B cell (primary cell): ENCODE measurements around the gene EXD3. TPM values are rescaled to one million over a fixed set of nuclear protein-coding genes. Genes with fewer than 3 reads are reported as not detected.

ENCODE experiments used
- ATAC-seq: fragments of 200-7000 bp; cut with Tn5 transposase; one replicate; pipeline ENCODE4 v1.10.0; 2021; ENCODE audit warnings: low read depth, mild to moderate bottlenecking, moderate number of reproducible peaks, moderate library complexity
- CTCF ChIA-PET: fragments of 350-600 bp; sonication (Branson Sonifier 250); formaldehyde crosslinking; loops from one replicate; lab custom pipeline; 2021; ENCODE audit warnings: antibody characterized with exemption, inconsistent platforms; lab: Charles Lee
- POLR2A ChIA-PET: fragments of 350-600 bp; sonication (Branson Sonifier 250); formaldehyde crosslinking; loops from one replicate; lab custom pipeline; 2021; ENCODE audit warnings: antibody characterized with exemption; lab: Charles Lee
- DNase-seq: peaks from one replicate; pipeline ENCODE4 v3.0.0; 2013
- H2AFZ ChIP-seq: 2 replicates; pipeline ENCODE4 v1.6.1; 2012; ENCODE audit warnings: mild to moderate bottlenecking, low read depth, low read length; ENCODE audit not compliant: insufficient read depth, poor library complexity, severe bottlenecking
- H3K27ac ChIP-seq, 2 donors: 1 replicate in 1 of 2; 2 replicates in 1 of 2; pipeline ENCODE4 v1.5.1; 2012 to 2013; ENCODE audit warnings: low read length in 2 of 2, mild to moderate bottlenecking in 2 of 2, moderate library complexity in 1 of 2
- H3K27me3 ChIP-seq, 4 experiments: fragments of 200-600 bp in 1 of 4; sonication (generic) in 1 of 4; replicated peaks in 1 of 4; 1 replicate in 2 of 4; 2 replicates in 2 of 4; pipeline versions ENCODE4 v1.6.1 to v1.7.0; 2013 to 2016; ENCODE audit warnings: low read length in 3 of 4, mild to moderate bottlenecking in 2 of 4, mixed read lengths in 1 of 4, moderate library complexity in 1 of 4; ENCODE audit not compliant: insufficient read depth in 4 of 4, control insufficient read depth in 3 of 4; ENCODE audit errors: control extremely low read depth in 1 of 4
- H3K36me3 ChIP-seq, 2 experiments: replicated peaks in 1 of 2; 1 replicate in 1 of 2; 2 replicates in 1 of 2; pipeline versions ENCODE4 v1.6.1 to v1.7.1; 2013; ENCODE audit warnings: low read length in 1 of 2; ENCODE audit not compliant: insufficient read depth in 2 of 2, control insufficient read depth in 1 of 2; ENCODE audit errors: control extremely low read depth in 1 of 2, extremely low read depth in 1 of 2
- H3K4me1 ChIP-seq, 2 donors: fragments of 200-600 bp in 1 of 2; sonication (generic) in 1 of 2; 1 replicate in 1 of 2; 2 replicates in 1 of 2; pipeline versions ENCODE4 v1.5.1 to v1.6.1; 2013 to 2017; ENCODE audit warnings: low read length in 2 of 2; ENCODE audit not compliant: control insufficient read depth in 2 of 2, insufficient read depth in 2 of 2
- H3K4me2 ChIP-seq: replicated peaks from 2 replicates; pipeline ENCODE3; 2012; ENCODE audit warnings: mild to moderate bottlenecking, low read depth, low read length; ENCODE audit not compliant: poor library complexity, severe bottlenecking
- H3K4me3 ChIP-seq, 5 experiments: fragments of 200-600 bp in 1 of 5; sonication (generic) in 1 of 5; 1 replicate in 3 of 5; 2 replicates in 2 of 5; pipeline versions ENCODE4 v1.5.1 to v1.7.0; 2011 to 2016; ENCODE audit warnings: low read length in 4 of 5, mild to moderate bottlenecking in 4 of 5, low read depth in 2 of 5, control low read depth in 1 of 5, moderate library complexity in 1 of 5; ENCODE audit not compliant: insufficient read depth in 1 of 5; ENCODE audit errors: control extremely low read depth in 1 of 5, extremely low read depth in 1 of 5
- H3K79me2 ChIP-seq: fragments of 200-600 bp; sonication (generic); one replicate; pipeline ENCODE4 v1.6.0; 2016; ENCODE audit warnings: low read length; ENCODE audit not compliant: control insufficient read depth, insufficient read depth
- H3K9ac ChIP-seq: fragments of 200-600 bp; sonication (generic); 2 replicates; pipeline ENCODE4 v1.6.1; 2017; ENCODE audit warnings: mild to moderate bottlenecking, low read length, moderate library complexity
- H3K9me3 ChIP-seq, 3 donors: one replicate each; pipeline versions ENCODE4 v1.6.1 to v1.7.1; 2013; ENCODE audit warnings: low read length in 2 of 3; ENCODE audit not compliant: control insufficient read depth in 2 of 3, insufficient read depth in 1 of 3; ENCODE audit errors: control extremely low read depth in 1 of 3
- H4K20me1 ChIP-seq: 2 replicates; pipeline ENCODE4 v1.6.0; 2012; ENCODE audit warnings: mild to moderate bottlenecking, low read length; ENCODE audit not compliant: insufficient read depth, control insufficient read depth, poor library complexity, severe bottlenecking
- H3K27ac Mint-ChIP-seq: one replicate; pipeline ENCODE4 v1.8.0; 2021; ENCODE audit warnings: mixed read lengths
- H3K27me3 Mint-ChIP-seq: one replicate; pipeline ENCODE4 v1.8.0; 2021; ENCODE audit warnings: mixed read lengths
- H3K4me1 Mint-ChIP-seq: one replicate; pipeline ENCODE4 v1.8.0; 2021; ENCODE audit warnings: mixed read lengths
- H3K4me3 Mint-ChIP-seq: one replicate; pipeline ENCODE4 v1.8.0; 2021; ENCODE audit warnings: mixed read lengths
- H3K9me3 Mint-ChIP-seq: one replicate; pipeline ENCODE4 v1.8.0; 2022; ENCODE audit warnings: mixed read lengths; ENCODE audit not compliant: insufficient read depth
- CTCF ChIP-seq: fragments of 200-600 bp; IDR thresholded peaks from one replicate; pipeline ENCODE4 v1.8.0; 2022; ENCODE audit warnings: antibody characterized with exemption, mild to moderate bottlenecking
- EZH2 ChIP-seq: IDR thresholded peaks from 2 replicates; pipeline ENCODE4 v1.6.1; 2012; ENCODE audit warnings: borderline replicate concordance, low read depth, mild to moderate bottlenecking, moderate library complexity, low read length; ENCODE audit not compliant: insufficient read depth, poor library complexity, severe bottlenecking
- WGBS: methylation state at CpG from one replicate; pipeline ENCODE4 v1.1.5; 2013; ENCODE audit warnings: missing lambda C conversion rate; ENCODE audit not compliant: insufficient coverage; 5-methylcytosine and 5-hydroxymethylcytosine counted together
- intact Hi-C: fragments of 100-400 bp; cut with micrococcal nuclease; formaldehyde crosslinking; loops from one replicate; pipeline ENCODE4 v1.10.0; 2022
- polyA plus RNA-seq: library from polyadenylated mRNA; depleted of rRNA; stranded (reverse); fragments of >200 nt; gene quantifications from 2 replicates; pipeline ENCODE4 v1.2.3, GENCODE V29; 2012
- total RNA-seq, 2 donors: library from RNA; stranded (reverse); fragments of 120-200 nt in 1 of 2; gene quantifications; 1 replicate in 1 of 2; 2 replicates in 1 of 2; pipeline versions ENCODE4 v1.2.3 to v1.2.4, GENCODE V29; 2013 to 2022

The EXD3 gene
- total and polyA plus RNA-seq, 2 donors (not counting 1 experiment from before 2014, with no cell fraction given), result 22.5 to 23.7 TPM

DNA sequence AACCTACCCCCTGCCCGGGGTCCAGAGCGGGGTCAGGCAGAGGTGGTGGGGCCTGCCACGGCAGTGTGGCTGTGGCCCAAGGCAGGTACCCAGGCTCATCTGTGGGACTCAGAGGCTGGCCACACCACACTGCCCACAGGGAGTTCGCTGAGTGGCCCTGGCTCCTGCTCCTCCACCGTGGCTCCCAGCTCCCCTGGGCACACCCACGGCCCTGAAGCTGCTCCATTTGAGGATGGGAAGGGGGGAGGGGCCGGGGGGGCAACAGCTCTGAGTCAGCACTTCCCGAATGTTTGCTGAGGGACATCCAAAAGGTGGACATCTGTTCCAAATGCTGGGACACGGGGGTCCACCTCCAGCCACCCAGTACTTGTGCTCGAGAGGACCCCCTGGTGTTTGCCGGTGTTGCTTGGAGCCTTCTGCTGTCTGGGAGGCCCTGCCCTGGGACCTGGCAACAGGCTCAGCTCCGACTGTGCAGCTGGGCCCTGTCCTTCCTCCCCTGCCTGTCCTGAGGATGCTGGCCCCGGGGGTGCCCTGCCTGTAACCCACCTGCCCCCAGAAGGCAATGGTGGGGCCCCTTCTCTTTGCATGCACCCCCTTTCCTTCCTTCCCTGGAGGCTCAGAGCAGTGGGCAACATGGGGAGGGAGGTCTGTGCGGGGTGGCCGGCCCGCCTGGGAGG is 118.4 kb downstream of the EXD3 start:
- Histone ChIP-seq H3K4me1 (peaks cover 41 to 51% of the 10 kb centered on the region in 2 donors), H3K27ac (no peak overlapping the region), H3K9me3 (peaks cover 0 to 16% (median 0%) of the 10 kb centered on the region in 3 donors), H3K4me3 (no peak overlapping the region), H4K20me1 (peaks cover 5% of the 10 kb centered on the region), H2AFZ (no peak overlapping the region), H3K4me2 (peak overlapping the region; percentile 49), H3K79me2 (no peaks in the 10 kb centered on the region), H3K9ac (no peak overlapping the region), H3K36me3 (no peaks in the 10 kb centered on the region), H3K27me3 (peaks cover 0 to 51% (median 21%) of the 10 kb centered on the region in 4 experiments)
- ChIA-PET POLR2A (interaction anchor here (1.1 kb wide), 1 partner anchor 16 kb away, joined by 4 read pairs; no protein-coding TSS in a partner anchor), CTCF (interaction anchor here (1.3 to 4.1 kb wide), 6 partner anchors 12 to 119 kb away, joined by 3 to 25 read pairs (median 13); partner anchors contain the start of genes EXD3 and NOXA1)
- H3K27me3 Mint-ChIP-seq, result peaks cover 4% of the 10 kb centered on the region
- H3K4me1 Mint-ChIP-seq, result peaks cover 20% of the 10 kb centered on the region
- no peak overlapping the region for H3K27ac Mint-ChIP-seq
- 56% methylated on average over 16 of the region's 16 CpGs for whole genome bisulfite sequencing
- no peak for TF ChIP-seq EZH2
- TF ChIP-seq CTCF, result no peak
- no peaks in the 10 kb centered on the region for H3K9me3 Mint-ChIP-seq
- no peak overlapping the region for H3K4me3 Mint-ChIP-seq
- intact Hi-C loops, result no loop called here
- ATAC-seq (no peak), DNase-seq (no peak)

- CTCF ChIA-PET, result interaction anchor here (1.1 to 4.1 kb wide), 7 partner anchors 12 to 140 kb away, joined by 3 to 25 read pairs (median 7); partner anchors contain the start of genes EXD3 and NOXA1
- Histone ChIP-seq H4K20me1 (peaks cover 5% of the 10 kb centered on the region), H3K4me2 (no peak overlapping the region), H3K4me3 (no peak overlapping the region), H3K79me2 (no peaks in the 10 kb centered on the region), H3K36me3 (no peaks in the 10 kb centered on the region), H3K27me3 (peaks cover 0 to 57% (median 24%) of the 10 kb centered on the region in 4 experiments), H3K27ac (no peak overlapping the region), H2AFZ (no peak overlapping the region), H3K4me1 (peaks cover 45 to 51% of the 10 kb centered on the region in 2 donors), H3K9ac (no peak overlapping the region), H3K9me3 (peaks cover 0 to 16% (median 0%) of the 10 kb centered on the region in 3 donors)
- Mint-ChIP-seq H3K27ac (no peak overlapping the region), H3K9me3 (no peaks in the 10 kb centered on the region), H3K4me3 (peak overlapping the region; percentile 49), H3K4me1 (peaks cover 20% of the 10 kb centered on the region), H3K27me3 (peaks cover 6% of the 10 kb centered on the region)
- WGBS, result 96% methylated on average over 22 of the region's 22 CpGs
- ATAC-seq, result no peak
- DNase-seq, result no peak
- TF ChIP-seq CTCF, result no peak
- TF ChIP-seq EZH2, result no peak
- POLR2A ChIA-PET, result interaction anchor here (1.1 kb wide), 1 partner anchor 17 kb away, joined by 4 read pairs; no protein-coding TSS in a partner anchor
- intact Hi-C loops, result no loop called here
These were observed 119.0 kb downstream of the EXD3 start for GRCh38 chr9:137303893-137304382.
